ENCODE data around the gene GREB1.

GREB1 gene

DNA sequence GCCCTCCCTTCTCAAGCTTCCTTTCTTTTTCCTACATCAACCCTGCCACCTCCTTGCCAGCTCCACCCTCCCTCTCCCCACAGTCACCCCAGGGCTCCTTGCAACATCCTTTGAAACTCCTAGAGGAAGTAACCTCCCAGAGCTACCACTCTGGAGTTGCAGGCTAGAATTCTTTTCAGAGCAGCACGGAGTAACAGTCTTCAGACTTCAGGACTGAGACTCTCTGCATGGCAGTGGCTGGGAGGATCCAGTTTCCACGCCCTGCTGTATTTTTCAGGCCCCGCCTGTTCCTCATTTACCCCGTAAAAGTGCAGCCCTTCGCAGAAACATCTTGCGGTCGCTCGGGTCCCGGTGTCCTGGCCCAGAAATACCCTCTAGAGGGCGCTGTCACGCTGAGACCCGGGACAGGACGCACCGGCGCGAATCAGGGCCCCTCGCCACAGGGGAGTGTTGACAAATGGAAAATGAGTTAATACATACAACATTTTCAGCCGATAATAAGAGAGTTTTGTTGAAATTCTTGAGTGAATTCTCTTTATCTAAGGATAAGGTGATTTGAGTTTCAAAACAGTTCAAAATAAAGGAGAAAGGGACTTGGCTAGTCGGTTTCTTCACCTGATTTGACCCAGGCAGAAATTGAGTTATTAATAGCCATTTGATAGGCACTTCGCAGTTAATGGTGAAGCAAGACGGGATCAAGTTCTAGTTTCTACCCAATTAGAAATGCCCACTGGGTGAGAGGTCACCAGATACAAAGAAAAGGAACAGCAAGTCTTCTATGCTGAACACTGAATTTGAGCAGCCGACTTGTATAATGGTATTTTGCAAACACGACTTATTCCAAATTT is 154.6 kb downstream of the GREB1 start:
- peak; percentile 77 for DNase-seq

DNA sequence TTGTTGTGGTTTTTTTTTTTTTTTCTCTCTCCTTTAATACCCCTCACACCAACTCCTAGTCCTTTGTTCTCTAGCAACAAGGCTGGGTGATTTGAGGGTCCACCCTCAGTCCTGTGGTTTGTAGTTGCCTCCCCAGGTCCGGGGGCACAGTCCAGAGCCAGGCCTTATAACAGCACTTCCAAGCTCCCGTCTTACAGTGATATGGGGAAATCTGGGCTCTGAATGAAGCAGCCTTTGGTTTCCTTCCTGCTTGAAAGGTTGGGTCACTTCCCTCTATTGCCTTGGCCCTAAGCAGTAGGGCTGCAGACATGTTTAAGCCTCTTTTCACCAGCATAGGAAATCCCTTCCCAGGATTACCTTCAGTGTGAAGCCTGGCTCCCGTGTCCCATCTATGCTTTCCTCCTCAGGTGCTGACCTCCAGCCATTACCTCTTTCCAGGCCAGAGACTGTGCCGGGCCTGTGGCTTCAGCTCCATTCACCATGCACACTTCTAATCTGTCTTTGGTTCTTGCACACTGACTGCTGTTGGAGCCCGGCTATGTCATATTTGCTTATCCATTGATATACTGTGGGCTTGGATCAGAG is 157.3 kb downstream of the GREB1 start:
- DNase-seq: no peak
